Memory B cell (primary cell): ENCODE data around the gene CD8B2.
"Not testable (repeated sequence)": the region's sequence is repeated elsewhere in the genome, so short reads cannot be mapped to it uniquely, and the experiment has no call there.

Source experiments
- ATAC-seq: fragments of 150-1000 bp; cut with Tn5 transposase; 2 replicates; pipeline ENCODE4 v1.10.0; 2021; ENCODE audit warnings: low read depth, mild to moderate bottlenecking, moderate library complexity
- DNase-seq, 2 donors: peaks; one replicate each; pipeline ENCODE4 v3.0.0; 2022; ENCODE audit warnings: low spot score in 2 of 2
- H3K27ac Mint-ChIP-seq: one replicate; pipeline ENCODE4 v1.8.0; 2022; ENCODE audit warnings: mild to moderate bottlenecking, moderate library complexity, mixed read lengths
- H3K27me3 Mint-ChIP-seq: one replicate; pipeline ENCODE4 v1.8.0; 2022; ENCODE audit warnings: mixed read lengths
- H3K36me3 Mint-ChIP-seq: one replicate; pipeline ENCODE4 v1.8.0; 2022; ENCODE audit warnings: mild to moderate bottlenecking, mixed read lengths
- H3K4me1 Mint-ChIP-seq: one replicate; pipeline ENCODE4 v1.8.0; 2022; ENCODE audit warnings: mixed read lengths
- H3K4me3 Mint-ChIP-seq: one replicate; pipeline ENCODE4 v1.8.0; 2022; ENCODE audit warnings: mild to moderate bottlenecking, moderate library complexity, mixed read lengths
- H3K9me3 Mint-ChIP-seq: one replicate; pipeline ENCODE4 v1.8.0; 2022; ENCODE audit warnings: mixed read lengths

Gene CD8B2

DNA sequence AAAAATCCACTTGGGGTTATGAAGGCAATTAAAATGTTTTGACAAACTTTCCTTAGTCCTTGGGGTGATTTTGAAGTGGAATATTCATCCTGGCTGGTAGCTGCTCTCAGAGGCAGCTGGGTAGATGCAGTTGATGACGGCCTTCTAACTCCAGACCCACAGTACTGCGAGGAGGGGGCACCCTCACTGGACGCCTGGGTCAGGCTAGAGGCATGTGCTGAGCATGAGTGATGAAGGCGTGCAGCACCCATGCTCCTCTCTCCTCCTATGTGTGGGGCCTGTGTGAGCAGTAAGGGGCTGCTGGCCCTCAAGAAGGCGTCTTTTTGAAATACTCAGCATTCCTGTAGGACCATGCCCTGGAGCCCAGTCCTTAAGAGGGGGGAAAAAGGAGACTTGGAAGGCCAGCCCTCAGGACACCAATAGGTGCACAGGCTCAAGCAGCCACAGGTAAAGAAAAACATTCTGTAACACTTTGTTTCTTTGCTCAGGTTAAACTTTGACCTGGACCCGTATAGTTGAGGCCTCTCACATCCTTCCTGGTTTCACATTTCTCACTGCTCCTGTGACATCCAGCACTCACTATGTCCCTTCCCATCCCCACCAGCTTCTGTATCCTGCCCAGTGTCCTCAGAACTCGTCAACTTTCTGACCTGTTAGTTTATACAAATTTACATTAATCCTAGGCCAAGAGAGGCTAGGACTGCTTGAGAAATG is 64.4 kb downstream of the CD8B2 start:
- Mint-ChIP-seq H3K9me3 (peaks cover 1% of the 10 kb centered on the region), H3K27ac (no peak overlapping the region), H3K4me3 (no peak overlapping the region), H3K27me3 (peaks cover 11% of the 10 kb centered on the region), H3K36me3 (no peaks in the 10 kb centered on the region), H3K4me1 (no peaks in the 10 kb centered on the region)
- no peak for ATAC-seq
- DNase-seq, result no peak

- ATAC-seq, result no peak
- Mint-ChIP-seq H3K9me3 (peaks cover 3% of the 10 kb centered on the region), H3K4me3 (no peak overlapping the region), H3K4me1 (no peaks in the 10 kb centered on the region), H3K36me3 (peaks cover 2% of the 10 kb centered on the region), H3K27ac (no peak overlapping the region), H3K27me3 (peaks cover 11% of the 10 kb centered on the region)
- DNase-seq, result no peak
Observed at GRCh38 chr2:106552921-106553320, 65.8 kb downstream of the CD8B2 start.

DNA sequence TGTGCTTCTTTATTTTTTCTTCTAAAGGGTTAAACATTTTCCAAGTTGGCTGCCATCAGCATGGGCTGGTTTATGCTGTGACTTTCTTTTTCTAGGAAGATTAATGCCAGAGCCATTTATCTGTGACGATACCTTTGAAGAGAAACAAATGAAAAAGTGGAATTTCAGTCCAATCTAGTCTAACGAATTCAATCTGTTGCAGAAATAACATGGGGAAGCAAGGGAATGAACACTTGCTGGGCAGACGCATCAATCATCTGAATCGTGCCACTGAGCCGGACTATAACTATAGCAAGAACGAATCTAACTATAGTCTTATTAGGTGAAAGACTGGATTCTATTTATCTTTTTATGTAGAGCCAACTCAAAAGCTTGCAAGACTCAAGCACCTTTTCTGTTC is 66.2 kb downstream of the CD8B2 start:
- no peaks in the 10 kb centered on the region for H3K4me1 Mint-ChIP-seq
- H3K27me3 Mint-ChIP-seq, result peaks cover 7% of the 10 kb centered on the region
- peaks cover 2% of the 10 kb centered on the region for H3K36me3 Mint-ChIP-seq
- DNase-seq, result no peak
- no peak overlapping the region for H3K4me3 Mint-ChIP-seq
- no peak overlapping the region for H3K27ac Mint-ChIP-seq
- H3K9me3 Mint-ChIP-seq, result peaks cover 3% of the 10 kb centered on the region
- ATAC-seq, result no peak

GRCh38 chr2:106554411-106554810 is 67.2 kb downstream of the CD8B2 start:
- peaks cover 7% of the 10 kb centered on the region for H3K27me3 Mint-ChIP-seq
- ATAC-seq, result no peak
- no peak overlapping the region for H3K4me3 Mint-ChIP-seq
- H3K27ac Mint-ChIP-seq, result no peak overlapping the region
- peaks cover 2% of the 10 kb centered on the region for H3K36me3 Mint-ChIP-seq
- peaks cover 3% of the 10 kb centered on the region for H3K9me3 Mint-ChIP-seq
- no peak for DNase-seq
- H3K4me1 Mint-ChIP-seq, result no peaks in the 10 kb centered on the region

DNA sequence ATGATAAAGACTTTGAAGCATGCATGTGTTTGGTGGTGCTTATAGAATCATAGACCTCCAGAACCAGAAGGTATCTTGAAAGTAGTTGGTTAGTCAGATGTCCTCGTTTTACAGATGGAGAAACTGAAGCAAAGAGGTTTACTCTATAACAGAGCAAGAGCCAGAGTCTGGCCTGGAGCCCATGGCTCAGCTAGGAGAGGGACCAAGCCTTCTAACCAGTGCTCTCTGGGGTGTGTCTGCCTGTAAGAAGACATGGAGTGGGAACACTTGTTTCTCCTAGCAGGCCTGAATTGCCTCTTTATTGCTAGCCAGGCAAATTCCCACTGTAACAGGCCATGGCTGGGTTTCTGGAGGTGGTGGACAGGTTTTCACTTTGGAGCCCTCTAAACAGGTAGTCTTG is 67.9 kb downstream of the CD8B2 start:
- DNase-seq, result no peak

GRCh38 chr2:106559786-106560185 is 72.6 kb downstream of the CD8B2 start:
- not testable (repeated sequence) for H3K36me3 Mint-ChIP-seq, H3K9me3 Mint-ChIP-seq, ATAC-seq, H3K27ac Mint-ChIP-seq, DNase-seq, H3K27me3 Mint-ChIP-seq, H3K4me1 Mint-ChIP-seq, H3K4me3 Mint-ChIP-seq

More for the DNA sequence above, 67.9 kb downstream of the CD8B2 start:
- Mint-ChIP-seq H3K27me3 (peaks cover 9% of the 10 kb centered on the region), H3K9me3 (peaks cover 3% of the 10 kb centered on the region), H3K4me1 (no peaks in the 10 kb centered on the region), H3K4me3 (no peak overlapping the region), H3K27ac (no peak overlapping the region), H3K36me3 (peaks cover 2% of the 10 kb centered on the region)
- ATAC-seq, result no peak

- H3K9me3 Mint-ChIP-seq, result peaks cover 3% of the 10 kb centered on the region
- H3K27ac Mint-ChIP-seq, result no peak overlapping the region
- H3K36me3 Mint-ChIP-seq, result peaks cover 2% of the 10 kb centered on the region
- peaks cover 7% of the 10 kb centered on the region for H3K27me3 Mint-ChIP-seq
- no peak for ATAC-seq
- H3K4me3 Mint-ChIP-seq, result no peak overlapping the region
- H3K4me1 Mint-ChIP-seq, result no peaks in the 10 kb centered on the region
- no peak for DNase-seq
Observed at GRCh38 chr2:106560773-106561172, 73.6 kb downstream of the CD8B2 start.

GRCh38 chr2:106561356-106561755 is 74.2 kb downstream of the CD8B2 start:
- ATAC-seq, result no peak
- no peak overlapping the region for H3K4me3 Mint-ChIP-seq

GRCh38 chr2:106561803-106562202 is 74.6 kb downstream of the CD8B2 start:
- Mint-ChIP-seq H3K27me3 (peaks cover 7% of the 10 kb centered on the region), H3K9me3 (peaks cover 2% of the 10 kb centered on the region), H3K27ac (no peak overlapping the region), H3K4me1 (no peaks in the 10 kb centered on the region), H3K4me3 (no peak overlapping the region), H3K36me3 (peaks cover under 1% of the 10 kb centered on the region)
- DNase-seq, result no peak
- ATAC-seq, result no peak

More at GRCh38 chr2:106561356-106561755, 74.2 kb downstream of the CD8B2 start:
- Mint-ChIP-seq H3K9me3 (peaks cover 3% of the 10 kb centered on the region), H3K4me1 (no peaks in the 10 kb centered on the region), H3K36me3 (peaks cover 2% of the 10 kb centered on the region), H3K27ac (no peak overlapping the region), H3K27me3 (peaks cover 6% of the 10 kb centered on the region)
- no peak for DNase-seq

GRCh38 chr2:106562268-106563186 is 75.4 kb downstream of the CD8B2 start:
- Mint-ChIP-seq H3K27me3 (peaks cover 5% of the 10 kb centered on the region), H3K4me1 (no peaks in the 10 kb centered on the region), H3K4me3 (no peak overlapping the region), H3K36me3 (no peaks in the 10 kb centered on the region), H3K9me3 (no peaks in the 10 kb centered on the region), H3K27ac (no peak overlapping the region)
- no peak for ATAC-seq
- no peak for DNase-seq

- DNase-seq, result no peak
- Mint-ChIP-seq H3K4me1 (no peaks in the 10 kb centered on the region), H3K27me3 (peaks cover 5% of the 10 kb centered on the region), H3K27ac (no peak overlapping the region), H3K9me3 (no peaks in the 10 kb centered on the region), H3K4me3 (no peak overlapping the region), H3K36me3 (no peaks in the 10 kb centered on the region)
- no peak for ATAC-seq
Observed at GRCh38 chr2:106563195-106563594, 76.0 kb downstream of the CD8B2 start.

GRCh38 chr2:106565599-106565998 is 78.4 kb downstream of the CD8B2 start:
- DNase-seq, result no peak
- no peaks in the 10 kb centered on the region for H3K4me1 Mint-ChIP-seq
- H3K9me3 Mint-ChIP-seq, result no peaks in the 10 kb centered on the region
- H3K36me3 Mint-ChIP-seq, result no peaks in the 10 kb centered on the region
- H3K4me3 Mint-ChIP-seq, result no peak overlapping the region
- H3K27ac Mint-ChIP-seq, result no peak overlapping the region
- peaks cover 6% of the 10 kb centered on the region for H3K27me3 Mint-ChIP-seq
- no peak for ATAC-seq

DNA sequence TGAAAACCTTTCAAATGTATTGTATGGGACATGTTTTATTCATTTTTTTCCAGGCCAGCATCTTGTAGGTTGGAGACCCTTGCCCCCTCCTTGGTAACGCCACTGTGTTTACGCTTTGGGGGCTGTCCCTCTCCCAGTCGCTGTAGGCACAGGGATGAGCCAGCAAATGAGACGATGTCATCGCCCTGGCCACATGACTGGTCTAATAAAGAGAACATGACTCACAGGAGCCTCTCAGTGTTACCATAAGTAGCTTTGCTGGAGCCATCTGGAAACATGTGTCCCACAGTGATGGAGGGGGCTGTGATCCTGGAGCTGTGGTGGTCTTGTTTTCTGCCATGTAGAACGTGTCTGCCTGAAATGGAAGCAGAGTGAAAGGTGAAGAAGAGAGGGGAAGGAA is 78.9 kb downstream of the CD8B2 start:
- ATAC-seq, result no peak
- H3K9me3 Mint-ChIP-seq, result no peaks in the 10 kb centered on the region
- H3K27ac Mint-ChIP-seq, result no peak overlapping the region
- H3K36me3 Mint-ChIP-seq, result no peaks in the 10 kb centered on the region
- DNase-seq, result no peak
- H3K4me1 Mint-ChIP-seq, result no peaks in the 10 kb centered on the region
- no peak overlapping the region for H3K4me3 Mint-ChIP-seq
- H3K27me3 Mint-ChIP-seq, result peaks cover 6% of the 10 kb centered on the region

DNA sequence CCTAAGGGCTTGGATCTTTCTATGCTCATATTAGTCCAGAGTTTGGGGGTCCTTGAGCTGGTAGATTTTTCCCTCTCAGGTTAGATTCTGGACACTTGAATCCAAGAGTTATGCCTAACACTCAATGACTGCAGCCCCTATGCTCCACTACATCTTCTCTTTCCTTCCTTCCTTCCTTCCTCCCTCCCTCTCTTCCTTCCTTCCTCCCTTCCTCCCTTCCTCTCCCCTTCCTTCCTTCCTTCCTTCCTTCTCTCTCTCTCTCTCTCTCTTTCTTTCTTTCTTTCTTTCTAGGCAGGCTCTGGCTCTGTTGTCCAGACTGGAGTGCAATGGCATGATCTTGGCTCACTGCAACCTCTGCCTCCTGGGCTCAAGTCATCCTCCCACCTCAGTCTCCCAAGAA is 79.3 kb downstream of the CD8B2 start:
- H3K4me3 Mint-ChIP-seq, H3K9me3 Mint-ChIP-seq, H3K36me3 Mint-ChIP-seq, H3K4me1 Mint-ChIP-seq, DNase-seq, H3K27ac Mint-ChIP-seq, H3K27me3 Mint-ChIP-seq, ATAC-seq: not testable (repeated sequence)
